Fibroblast of skin of right biceps (primary cell): ENCODE data around the gene TMEM14C.
"Not testable (repeated sequence)": the region's sequence is repeated elsewhere in the genome, so short reads cannot be mapped to it uniquely, and the experiment has no call there.

Experiments
- DNase-seq: peaks from one replicate; pipeline ENCODE4 v3.0.0-alpha.2; 2013

Gene TMEM14C

DNA sequence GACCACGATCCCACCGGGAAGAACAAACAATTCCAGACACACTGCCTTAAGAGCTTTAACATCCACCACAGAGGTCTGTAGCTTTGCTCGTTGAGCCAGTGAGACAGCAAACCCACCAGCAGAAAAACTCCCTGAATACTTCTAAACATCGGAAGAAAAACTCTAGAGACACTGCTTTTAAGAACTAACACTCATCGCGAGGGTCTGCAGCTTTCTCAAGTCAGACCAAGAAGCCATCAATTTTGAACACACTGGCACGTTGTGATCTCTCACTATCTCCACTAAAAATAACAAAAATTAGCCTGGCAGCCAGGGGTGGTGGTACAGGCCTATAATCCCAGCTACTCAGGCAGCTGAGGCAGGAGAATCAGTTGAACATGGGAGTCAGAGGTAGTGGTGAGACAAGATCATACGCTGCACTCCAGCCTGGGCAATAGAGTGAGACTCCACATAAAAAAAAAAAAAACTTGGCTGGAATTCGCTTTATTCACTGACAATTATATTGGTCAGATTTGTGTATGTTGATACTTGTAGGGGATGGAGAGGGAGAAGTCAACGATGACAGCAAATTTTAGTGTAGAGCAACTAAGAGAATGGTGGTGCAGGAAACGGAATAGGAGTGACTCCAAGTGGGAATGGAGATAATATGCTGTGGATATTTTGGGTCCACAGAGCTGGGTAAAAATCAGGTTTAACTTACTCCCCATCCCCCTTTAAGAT lies 860 bp upstream of the TMEM14C start:
- DNase-seq: no peak

DNA sequence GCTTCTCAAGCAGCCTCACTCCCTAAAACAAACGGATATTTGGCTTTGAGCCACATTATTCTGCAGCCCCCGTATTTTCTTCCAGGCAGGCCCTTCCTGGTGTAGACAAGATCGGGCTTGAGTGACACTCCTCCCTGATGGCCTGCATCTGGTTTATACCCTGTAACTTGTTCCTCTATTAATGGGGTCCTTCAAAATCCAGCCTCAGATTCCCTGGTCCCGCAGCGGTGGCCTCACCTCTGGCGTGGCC lies 375 bp upstream of the TMEM14C start:
- no peak for DNase-seq

DNA sequence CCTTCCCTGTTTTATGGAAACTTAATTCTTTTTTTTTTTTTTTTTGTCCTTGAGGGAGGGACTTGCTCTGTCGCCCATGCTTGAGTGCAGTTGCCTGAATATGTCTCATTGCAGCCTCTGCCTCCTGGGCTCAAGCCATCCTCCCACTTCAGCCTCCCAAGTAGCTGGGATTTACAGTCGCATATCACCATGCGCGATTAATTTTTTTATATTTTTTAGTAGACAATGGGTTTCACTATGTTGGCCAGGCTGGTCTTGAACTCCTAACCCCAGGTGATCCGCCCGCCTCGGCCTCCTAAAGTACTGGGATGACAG lies 654 bp downstream of the TMEM14C start:
- no peak for DNase-seq

DNA sequence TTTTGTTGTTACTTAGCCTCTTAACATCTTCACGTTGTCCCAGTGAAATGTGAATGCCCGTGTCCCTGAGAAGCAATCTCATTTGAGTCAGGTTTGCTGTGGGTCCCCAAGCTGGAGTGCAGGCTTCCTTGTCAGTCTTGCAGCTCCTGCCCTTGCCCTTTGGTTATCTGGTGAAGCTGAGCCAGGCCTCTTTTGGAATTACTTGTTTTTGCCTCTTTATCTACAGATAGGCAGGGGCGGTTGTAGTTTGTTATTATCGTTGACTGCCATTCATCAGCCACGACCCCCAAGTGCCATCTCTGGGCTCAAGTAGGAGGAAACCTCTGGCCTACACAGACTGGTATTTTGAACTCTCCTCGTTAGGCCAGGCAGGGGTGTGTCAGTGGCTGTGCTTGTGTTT lies 2.2 kb downstream of the TMEM14C start:
- DNase-seq: no peak

DNA sequence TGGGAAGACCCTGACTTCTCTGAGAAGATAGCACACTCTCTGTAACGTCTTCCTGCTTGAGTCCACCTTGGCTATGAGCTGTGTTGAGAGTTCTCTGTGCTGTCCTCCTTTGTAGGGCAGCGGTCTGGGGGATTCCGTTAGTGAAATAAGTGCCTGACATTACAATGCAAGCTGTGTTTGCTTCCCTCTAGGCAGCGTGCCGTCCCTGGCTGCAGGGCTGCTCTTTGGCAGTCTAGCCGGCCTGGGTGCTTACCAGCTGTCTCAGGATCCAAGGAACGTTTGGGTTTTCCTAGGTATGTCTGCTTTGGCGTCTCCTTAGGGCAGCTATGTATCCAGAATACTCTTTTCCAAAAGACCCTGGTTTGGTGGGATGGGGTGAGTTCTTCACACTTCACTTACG lies 2.8 kb downstream of the TMEM14C start:
- no peak for DNase-seq

DNA sequence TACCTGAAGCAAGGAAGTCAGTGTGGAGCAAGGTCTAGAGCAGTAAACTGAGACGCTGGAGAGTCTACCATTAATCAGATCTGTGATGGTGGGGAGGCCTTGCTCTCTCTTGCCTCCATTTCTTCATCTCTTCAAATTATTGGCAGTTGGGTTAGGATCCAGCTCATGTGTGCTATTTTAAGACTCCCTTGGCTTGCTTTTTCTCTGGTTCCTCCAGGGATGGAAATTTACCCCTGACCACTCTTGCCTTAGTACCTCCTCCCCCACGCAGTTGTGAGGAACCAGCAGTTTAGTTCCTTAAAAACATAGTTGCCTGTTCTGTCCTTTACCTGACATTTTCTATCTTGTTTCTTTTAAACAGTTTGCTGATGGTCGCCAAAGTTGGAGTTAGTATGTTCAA lies 7.4 kb downstream of the TMEM14C start:
- DNase-seq: no peak

DNA sequence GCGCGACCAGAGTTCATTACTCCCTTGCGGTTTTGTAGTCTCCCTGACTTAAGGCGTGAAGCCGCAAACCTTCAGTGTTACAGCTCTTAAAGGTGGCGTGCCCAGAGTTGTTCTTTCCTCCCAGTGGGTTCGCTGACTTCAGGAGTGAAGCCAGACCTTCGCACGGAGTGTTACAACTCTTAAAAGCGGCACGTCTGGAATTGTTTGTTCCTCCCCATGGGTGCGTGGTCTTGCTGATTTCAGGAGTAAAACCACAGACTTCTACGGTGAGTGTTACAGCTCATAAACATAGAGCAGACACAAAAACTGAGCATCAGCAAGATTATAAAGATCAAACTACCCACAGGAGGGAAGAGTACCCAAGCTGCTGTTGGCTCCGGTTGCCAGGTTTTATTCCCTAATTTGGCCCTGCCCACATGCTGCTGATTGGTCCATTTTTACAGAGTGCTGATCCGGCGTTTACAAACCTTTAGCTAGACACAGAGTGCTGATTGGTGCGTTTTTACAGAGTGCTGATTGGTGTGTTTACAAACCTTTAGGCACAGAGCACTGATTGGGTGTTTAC lies 10.4 kb downstream of the TMEM14C start:
- peak; percentile 51 for DNase-seq

DNA sequence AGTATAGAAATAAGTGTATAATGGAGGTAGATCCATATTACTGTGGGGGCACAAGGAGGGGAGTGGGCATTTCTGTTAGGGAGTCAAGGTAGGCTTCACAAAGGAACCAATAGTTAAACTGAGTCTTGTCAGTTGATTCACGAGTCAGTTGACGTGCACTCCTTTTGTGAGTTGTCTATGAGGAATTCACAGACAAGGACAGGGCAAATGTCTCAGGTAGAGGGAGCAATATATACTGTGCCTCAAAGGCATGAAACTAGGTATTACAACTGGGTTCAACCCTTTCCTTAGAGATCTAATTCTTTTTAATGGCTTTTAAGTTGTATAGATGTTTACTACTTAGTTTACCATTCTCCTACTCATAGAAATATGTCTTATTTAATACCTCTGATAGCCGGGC lies 11.0 kb downstream of the TMEM14C start:
- DNase-seq: no peak

DNA sequence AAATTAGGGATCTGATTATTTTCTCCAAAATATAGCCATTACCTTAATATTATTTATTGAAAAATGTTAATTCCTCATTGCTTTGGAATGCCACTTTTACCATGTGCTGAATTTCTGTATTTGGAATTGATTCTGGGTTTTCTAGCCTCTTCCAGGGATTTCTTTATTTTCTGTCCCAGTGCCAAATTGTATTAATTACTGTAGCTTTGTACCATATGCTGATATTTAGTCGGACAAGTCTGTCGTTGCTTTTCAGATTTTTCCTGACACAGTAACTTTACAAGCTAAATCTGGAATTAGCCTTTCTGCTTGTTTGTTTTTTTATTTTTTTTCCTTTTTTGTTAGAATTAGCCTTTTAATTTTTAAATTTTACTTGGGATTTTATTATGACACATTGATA lies 13.9 kb downstream of the TMEM14C start:
- DNase-seq: no peak

DNA sequence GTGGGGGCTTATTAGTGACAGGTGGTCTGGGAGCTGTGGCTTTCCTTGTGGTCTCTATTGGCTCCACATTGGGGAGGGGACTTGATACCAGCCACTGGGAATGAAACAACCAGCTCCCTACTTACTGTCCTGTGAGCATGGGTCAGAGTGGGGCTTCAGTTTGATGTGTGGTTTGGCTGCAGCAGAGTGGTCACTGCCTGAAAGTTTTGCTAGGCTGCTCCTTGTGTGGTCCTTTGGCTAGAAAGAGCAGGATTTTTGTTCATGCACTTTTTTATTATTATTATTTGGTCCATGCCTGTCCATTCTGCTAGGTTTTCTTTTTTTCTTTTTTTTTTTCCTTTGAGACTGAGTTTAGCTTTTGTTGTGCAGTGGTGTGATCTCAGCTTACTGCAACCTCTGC lies 17.2 kb downstream of the TMEM14C start:
- DNase-seq: no peak

DNA sequence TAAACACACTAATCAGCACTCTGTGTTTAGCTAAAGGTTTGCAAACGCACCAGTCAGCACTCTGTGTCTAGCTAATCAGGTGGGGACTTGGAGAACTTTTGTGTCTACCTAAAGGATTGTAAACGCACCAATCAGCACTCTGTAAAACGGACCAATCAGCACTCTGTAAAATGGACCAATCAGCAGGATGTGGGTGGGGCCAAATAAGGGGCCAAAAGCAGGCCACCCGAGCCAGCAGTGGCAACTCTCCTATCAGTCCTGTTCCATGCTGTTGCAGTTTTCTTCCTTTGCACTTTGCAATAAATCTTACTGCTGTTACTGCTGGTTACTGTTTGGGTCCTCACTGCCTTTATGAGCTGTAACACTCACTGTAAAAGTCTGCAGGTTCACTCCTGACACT lies 18.8 kb downstream of the TMEM14C start:
- DNase-seq: not testable (repeated sequence)

DNA sequence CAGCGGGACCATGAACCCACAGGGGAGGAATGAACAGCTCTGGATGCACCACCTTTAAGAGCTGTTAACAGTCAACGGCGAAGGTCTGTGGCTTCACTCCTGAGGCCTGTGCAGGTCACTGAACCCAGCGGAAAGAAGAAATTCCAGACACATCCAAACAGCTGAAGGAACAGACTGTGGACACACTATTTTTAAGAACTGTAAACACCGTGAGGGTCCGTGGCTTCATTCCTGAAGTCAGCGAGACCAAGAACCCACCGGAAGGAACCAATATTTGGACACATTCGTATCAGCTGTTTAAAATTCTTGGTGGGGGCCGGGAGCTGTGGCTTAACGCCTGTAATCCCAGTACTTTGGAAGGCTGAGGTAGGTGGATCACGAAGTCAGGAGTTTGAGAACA lies 19.4 kb downstream of the TMEM14C start:
- no peak for DNase-seq

DNA sequence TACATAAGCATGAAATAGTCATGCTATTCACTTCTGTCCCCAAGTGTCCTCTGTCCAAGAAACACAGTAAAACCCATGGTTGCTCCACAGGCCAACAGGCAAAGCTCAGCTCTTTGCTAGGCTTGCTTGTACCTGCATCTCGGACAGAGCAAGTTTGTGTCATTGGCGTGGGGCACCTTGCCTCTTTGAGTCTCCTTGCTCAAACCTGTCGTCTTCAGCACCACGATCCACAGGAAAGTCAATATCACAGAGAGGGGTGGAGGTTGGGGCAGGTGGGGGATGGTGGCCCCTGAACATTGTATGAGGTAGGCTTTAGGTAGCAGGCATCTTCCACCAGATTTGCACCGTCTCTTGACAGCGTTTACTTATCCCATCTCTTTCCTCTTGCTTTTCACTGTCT lies 20.6 kb downstream of the TMEM14C start:
- DNase-seq: no peak

DNA sequence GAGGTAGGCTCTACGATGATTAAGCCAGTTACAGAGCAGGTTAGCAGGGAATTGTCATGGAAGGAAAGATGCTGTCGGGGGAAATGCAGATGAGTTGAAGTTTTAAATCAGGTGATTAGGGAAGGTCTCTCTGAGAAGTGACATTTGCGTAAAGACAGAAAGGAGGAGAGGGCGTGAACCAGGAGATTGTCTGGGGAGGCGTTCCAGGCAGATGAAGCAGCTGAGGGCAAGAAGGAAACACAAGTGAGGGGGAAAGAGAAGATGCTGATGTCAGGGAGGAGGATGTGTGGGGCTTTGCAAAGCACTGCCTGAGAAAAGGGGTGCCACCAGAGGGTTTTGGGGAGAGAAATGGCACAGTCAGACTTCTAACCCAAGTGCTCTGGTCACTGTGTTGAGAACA lies 22.2 kb downstream of the TMEM14C start:
- no peak for DNase-seq

DNA sequence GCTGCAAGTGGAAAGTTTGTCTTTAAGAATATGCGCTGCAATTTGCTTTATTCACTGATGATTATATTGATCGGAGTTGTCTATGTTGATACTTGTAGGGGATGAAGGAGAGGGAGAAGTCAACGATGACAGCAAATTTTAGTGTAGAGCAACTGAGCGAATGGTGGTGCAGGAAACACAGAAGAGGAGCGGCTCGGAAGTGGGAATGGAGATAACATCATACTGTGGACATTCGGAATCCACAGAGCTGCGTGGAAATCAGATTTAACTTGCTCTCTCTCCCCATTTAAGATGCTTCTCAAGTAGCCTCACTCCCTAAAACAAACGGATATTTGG lies 24.0 kb downstream of the TMEM14C start:
- DNase-seq: no peak

DNA sequence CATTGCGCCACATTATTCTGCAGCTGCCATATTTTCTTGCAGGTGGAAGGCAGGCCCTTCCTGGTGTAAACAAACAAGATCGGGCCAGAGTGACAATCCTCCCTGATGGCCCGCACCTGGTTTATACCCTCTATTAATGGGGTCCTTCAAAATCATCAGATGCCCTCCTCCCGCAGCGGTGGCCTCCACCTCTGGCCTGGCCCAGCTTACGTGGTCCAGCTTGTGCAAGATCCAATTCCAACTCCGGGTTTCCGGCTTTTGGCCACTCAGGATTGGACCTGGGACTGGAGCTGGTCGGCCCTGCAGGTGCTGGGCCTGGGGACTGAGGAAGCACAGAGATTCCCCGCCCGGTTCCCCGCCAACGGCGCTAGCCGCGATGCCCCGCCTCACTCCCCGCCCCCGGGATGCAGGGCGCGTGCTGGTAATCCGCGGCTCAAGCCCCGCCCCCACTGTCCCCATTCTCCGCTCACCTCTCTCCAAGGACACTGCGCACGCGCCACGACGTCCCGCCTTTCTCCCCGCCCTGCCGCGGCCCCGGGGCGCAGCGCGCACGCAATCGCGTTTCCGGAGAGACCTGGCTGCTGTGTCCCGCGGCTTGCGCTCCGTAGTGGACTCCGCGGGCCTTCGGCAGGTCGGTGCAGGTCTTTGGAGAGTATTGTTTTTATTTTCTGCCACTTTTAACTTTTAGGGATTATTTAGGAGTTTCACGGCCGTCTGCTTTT lies 24.5 kb downstream of the TMEM14C start, which contains the start of gene TMEM14B:
TMEM14B (plus strand) TSS at position 555 of the 722 bp plus-strand sequence. CDS start 1,441 bp downstream, outside the sequence.
- peak; percentile 95 for DNase-seq

DNA sequence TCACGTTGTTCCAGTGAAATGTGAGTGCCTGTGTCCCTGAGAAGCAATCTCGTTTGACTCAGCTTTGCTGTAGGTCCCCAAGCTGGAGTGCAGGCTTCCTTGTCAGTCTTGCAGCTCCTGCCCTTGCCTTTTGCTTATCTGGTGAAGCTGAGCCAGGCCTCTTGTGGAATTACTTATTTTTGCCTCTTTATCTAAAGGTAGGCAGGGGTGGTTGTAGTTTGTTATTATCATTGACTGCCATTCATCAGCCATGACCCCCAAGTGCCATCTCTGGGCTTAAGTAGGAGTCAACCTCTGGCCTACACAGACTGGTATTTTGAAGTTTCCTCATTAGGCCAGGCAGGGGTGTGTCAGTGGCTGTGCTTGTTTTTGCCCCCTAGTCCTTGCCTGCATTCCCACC lies 26.9 kb downstream of the TMEM14C start:
- no peak for DNase-seq

DNA sequence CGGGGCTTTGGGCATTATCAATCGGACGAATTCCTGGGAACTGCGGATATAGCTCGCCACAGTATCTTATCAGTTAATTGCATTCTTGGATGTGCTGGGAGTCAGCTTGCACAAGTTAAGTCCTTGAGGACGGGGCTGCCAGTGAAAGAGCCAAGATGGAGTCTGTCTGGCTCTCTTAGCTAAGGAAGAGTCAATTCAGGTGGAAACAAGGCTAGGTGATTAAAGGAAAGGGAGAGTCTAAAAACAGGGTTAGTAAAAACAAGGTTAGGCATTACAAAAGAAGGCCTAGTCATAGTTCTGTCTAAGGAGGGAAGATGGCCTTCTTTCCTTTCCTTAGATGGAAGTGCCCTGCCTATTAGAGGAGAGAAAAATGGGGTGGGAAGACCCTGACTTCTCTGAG lies 27.7 kb downstream of the TMEM14C start:
- not testable (repeated sequence) for DNase-seq

DNA sequence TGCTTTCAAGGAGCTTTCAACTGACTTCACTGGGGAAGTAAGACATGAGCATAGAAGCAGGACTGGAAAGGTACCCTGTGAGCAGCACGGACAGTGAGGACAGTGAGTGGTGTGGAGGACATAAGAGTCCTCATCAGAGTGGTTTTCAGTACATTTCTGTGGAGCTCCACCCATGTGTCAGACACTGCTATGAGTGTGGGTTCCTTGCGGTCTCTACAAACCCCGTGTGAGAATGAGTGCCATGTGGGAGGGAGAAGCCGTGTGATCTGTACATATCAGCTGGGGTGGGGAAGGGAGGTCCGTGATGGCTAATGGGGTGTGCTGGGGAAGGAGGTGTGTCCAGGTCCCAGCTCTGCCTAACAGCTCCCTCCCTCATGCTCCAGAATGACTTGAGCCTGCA lies 28.9 kb downstream of the TMEM14C start:
- not testable (repeated sequence) for DNase-seq

DNA sequence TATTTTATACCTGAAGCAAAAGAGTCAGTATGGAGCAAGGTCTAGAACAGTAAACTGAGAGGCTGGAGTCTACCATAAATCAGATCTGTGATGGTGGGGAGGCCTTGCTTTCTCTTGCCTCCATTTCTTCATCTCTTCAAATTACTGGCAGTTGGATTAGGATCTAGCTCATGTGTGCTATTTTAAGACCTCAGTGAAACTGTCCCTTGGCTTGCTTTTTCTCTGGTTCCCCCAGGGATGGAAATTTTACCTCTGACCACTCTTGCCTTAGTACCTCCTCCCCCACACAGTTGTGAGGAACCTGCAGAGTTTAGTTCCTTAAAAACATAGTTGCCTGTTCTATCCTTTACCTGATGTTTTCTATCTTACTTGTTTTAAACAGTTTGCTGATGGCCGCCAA lies 33.2 kb downstream of the TMEM14C start:
- no peak for DNase-seq

DNA sequence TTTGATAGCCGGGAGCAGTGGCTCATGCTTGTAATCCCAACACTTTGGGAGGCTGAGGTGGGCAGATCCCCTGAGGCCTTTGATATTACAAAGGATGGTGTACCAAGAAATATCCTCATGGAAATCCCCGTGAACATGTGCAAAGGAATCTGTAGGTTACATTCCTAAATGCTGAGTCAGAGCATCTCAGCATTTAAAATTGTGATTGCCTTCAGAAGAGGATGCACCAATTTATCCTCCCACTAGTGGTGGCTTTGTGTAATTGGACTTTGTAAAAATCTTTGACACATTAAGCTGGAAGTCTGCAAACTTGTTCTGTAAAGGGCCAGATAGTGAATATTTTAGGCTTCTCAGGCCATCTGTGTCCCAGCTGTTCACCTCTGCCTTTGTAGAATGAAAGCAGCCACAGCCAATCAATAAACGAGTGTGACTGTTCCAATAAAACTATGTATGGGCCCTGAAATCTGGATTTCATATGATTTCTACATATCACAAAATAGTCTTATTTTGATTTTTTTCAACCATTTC lies 36.5 kb downstream of the TMEM14C start:
- peak; percentile 93 for DNase-seq

DNA sequence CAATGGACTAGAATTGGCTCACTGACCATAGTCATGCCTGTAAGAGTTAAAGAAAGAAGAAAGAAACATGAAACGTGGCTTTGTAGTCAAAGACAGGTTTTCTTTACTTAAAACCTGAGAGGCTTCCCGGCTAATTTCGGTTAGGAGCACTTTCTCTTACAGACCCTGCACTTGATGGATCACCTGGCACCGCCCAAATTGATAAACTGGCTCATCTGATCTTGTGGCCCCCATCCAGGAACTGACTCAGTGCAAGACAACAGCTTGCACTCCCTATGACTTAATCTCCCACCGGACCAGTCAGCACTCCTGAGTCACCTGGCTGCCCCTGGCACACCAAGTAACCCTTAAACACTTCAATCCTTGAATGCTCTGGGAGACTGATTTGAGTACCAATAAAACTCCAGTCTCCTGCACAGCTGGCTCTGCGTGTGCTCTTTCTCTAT lies 37.0 kb downstream of the TMEM14C start:
- peak; percentile 78 for DNase-seq

DNA sequence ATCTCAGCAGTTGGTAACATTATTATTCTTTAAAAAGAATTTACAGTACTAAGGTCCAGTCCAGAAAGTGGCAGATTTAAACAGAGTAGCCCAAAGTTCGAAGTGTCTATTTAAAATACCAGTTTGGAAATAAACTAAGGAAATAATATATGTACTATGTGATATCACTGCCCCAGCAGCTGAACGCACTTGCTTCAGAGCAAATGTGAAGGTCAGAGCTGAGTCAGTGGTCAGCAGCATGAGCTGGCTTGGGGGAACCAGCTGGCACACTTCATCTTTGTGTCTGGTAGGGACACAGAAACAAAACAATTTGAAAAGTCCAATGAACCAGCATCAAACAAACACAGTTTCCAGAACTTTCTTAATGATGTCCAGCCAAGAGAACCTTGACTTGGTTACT lies 40.1 kb downstream of the TMEM14C start:
- no peak for DNase-seq

DNA sequence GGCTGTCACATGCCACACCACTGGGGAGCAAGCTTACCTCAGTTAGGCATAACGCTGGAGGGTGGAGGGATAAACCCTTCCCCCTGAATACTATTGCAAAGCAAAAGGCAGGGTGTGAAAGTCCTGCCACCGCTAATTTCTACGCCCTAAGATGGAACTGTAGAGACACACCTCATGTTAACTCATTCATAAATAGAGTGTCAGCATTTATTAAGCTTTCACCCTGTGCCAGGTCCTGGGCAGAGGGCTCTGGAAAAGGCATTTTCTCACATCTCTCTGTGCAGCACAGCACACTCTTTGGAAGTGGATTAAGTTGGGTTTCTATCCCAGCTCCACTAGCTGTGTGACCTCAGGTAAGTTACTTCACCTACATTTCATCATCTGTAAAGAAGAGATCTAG lies 46.5 kb downstream of the TMEM14C start:
- no peak for DNase-seq
